GM19328 (cell line): ENCODE results near the gene ZBTB46.

Experiments
- ATAC-seq: cut with Tn5 transposase; IDR thresholded peaks from one replicate; pipeline ENCODE4 v1.9.1; 2021; ENCODE audit warnings: mild to moderate bottlenecking, moderate library complexity; ENCODE audit not compliant: unreplicated experiment

Gene ZBTB46

DNA sequence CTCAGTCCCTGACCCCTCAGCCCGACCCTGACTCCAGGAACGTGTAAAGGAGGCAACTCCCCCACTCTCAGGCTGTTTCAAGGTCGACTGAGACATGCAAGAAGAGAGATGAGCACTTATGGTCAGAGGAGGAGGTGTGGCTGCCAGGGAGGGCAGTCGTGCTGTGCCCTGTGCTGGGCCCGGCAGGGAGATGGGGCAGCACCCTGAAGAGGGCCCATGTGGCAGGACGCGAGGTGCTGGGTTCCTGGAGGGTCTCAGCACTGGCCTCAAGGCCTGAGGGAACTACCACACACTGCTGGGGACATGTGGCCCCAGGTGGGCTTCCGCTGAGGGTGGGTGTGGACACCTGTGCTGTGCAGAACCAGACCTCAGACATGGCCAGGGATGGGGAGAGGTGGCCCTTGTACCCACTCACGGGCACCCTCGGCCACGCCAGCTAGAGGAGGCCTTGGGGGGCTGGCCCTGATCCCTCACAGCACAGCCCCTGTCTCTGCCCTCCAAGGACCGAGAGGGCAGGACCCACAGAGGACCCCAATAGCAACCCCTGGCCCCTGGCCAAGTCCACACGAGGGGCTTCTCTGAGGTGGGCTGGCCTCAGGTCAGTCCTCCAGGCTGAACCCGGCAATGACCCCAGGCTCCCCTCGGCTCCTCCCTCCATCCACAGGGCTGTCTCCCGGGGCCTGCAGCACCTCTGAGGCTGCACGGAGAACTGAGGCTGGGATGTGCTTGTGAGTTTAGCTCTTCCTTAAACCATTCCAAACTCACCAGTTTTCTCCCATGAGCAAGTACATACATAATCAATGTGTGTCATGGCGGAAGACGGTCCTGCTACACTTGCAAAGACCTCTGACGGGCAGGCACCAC, 82.8 kb downstream of the ZBTB46 start:
- no peak for ATAC-seq

DNA sequence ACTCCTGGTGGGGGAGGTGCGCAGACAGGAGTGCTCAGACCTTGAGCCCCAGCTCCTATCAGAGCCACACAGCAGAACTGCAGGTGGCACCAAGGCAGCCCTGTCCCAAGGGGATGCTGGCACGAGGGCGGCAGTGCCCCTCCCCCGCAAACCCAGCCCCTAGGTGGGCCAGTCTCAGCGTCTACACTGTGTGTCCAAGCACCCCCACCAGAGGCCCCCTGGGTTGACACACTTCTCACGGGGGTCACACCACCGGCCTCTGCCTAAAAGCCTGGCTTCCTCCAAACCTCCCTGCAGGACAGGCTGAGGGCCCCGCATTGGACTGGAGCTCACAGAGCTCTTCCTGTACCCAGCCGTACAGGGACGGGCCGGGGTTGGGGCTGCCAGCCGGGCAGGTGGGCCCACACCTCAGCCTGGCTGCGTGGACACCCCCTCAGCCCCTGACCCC, 83.4 kb downstream of the ZBTB46 start:
- ATAC-seq, result no peak

DNA sequence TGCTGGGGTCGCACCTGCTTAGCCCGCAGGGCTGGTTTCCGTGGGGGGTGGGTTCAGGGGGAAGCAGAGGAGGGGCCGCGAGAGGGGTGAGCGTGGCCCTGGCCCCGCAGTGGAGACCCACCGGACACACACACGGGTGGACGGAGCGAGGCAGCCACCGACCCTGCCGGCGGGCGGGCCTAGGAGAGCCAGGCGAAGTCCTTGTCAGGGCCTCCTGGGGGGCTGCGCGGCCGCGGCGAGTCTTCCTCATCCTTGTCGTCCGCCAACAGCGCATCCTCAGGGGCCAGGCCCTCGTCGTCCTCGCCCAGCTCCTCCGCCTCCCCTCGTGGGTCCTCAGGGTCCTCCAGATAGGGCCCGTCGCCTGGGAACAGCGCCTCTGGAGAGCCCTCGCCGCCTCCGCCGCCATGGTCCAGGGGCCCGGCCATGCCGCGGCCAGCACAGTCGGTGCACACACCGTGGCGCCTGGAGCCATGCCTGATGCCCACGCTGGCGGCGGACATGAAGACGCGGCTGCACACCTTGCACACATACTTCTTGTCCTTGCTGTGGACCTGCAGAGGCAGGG, 84.2 kb downstream of the ZBTB46 start:
- no peak for ATAC-seq

DNA sequence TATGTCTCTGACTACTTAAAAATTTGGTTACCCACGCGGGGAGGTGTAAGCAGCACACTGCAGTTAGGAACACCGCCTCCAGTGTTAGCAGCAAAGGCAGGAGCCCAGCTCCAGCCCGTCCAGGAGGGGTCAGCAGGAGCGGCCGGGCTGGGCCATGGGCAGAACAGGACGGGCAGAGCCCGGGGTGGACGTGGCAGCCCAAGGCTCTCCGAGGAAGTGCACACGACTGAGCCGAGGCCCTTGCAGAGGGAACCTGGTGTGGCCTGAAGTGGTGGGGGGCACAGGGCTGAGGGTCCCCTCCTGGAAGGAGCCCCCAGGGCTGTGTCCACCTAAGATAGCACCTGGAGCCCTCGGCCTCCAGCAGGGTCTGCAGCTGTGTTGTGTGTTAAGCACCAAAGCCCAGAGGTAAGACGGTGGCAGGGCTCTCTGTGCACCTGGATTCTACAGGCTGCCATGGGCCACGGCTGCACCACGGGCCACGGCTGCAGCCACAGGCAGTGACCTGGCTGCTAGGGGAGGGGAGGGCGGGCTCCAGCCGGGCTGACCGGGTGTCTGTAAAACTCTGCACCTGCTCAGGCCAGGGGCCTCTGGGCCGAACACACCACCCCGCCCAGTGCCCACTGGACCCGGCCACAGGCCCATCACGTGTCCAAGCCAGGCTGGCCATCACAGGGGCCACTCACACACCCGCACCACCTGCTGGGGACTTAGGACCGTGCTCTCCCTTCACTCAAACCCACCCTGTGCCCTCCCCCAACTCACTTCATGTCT, 84.9 kb downstream of the ZBTB46 start:
- ATAC-seq, result no peak

DNA sequence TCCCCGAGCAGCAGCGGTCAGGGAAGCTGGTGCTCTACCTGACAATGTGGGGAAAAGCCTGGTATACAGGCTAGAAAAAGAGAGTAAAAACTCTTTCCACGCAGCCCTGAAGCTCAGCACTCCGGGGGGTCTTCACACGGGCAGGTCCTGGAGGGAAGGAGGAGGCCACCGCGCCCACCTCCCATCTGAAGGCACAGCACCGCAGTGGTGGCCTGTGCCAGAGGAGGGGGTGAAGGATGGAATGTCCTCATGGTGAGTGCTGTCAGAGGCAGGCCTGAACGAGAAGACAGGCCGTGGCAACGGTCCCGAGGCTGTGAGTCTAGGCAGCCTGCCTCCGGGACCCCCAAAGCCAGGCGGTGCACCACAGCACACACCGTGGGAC, 85.6 kb downstream of the ZBTB46 start:
- ATAC-seq, result no peak

DNA sequence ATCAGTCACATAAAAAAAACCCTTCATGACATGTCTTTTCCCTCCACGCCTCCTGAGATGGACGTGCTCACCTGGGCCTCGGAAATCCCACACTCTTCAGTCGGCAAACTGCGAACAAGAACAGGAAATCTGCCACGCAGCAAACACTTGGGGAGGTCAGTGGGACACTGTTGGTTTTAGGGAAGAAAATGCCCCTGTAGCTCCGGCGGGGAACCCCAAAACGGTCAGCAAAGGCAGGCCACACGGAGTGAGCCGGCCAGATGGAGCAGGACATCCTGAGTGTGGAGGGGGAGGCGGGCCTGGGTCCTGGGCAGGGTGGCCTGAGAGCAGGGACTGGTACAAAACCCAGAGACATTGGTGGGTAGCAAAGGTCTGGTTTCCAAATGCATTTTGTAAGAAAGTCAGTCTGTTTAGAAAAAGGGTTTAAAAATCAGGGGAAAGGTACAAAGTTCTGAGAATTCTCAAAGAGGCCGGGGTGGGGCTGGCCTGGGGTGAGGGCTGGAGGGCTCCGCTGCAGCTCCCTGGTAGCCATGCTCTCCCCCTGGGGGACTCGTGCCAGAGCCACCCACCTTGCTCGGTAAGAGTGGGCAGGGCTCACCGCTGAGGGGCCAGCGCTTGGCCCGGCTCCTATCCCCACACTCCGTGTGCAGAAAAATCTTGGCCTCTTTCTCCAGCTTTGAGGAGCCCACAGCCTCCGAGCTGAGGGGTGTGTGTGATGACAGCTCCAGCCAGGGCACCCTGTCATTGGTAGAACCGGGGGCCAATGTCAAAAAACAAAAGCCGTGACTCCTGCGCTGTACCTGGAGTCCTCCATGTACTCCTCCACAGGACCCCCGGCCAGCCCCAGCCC, 86.3 kb downstream of the ZBTB46 start:
- no peak for ATAC-seq

DNA sequence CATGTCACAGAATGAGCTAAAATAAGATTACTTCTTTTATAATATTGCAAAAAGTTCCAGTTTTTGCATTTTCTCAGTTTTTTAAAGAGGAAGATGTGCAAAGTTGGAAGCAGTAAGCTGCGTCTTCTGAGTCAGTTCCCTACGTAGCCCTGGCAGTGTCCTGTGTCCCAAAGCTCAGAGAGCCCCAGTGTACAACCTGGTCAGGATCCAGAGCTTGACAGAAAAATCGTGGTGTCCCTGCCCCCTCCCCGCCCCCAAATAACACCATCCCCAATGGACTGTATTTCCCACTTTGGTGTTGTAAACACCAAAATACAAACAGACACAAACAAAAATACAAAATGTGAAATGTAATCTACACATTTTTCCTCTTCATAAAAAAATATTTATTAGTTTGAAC, 86.9 kb downstream of the ZBTB46 start:
- no peak for ATAC-seq

DNA sequence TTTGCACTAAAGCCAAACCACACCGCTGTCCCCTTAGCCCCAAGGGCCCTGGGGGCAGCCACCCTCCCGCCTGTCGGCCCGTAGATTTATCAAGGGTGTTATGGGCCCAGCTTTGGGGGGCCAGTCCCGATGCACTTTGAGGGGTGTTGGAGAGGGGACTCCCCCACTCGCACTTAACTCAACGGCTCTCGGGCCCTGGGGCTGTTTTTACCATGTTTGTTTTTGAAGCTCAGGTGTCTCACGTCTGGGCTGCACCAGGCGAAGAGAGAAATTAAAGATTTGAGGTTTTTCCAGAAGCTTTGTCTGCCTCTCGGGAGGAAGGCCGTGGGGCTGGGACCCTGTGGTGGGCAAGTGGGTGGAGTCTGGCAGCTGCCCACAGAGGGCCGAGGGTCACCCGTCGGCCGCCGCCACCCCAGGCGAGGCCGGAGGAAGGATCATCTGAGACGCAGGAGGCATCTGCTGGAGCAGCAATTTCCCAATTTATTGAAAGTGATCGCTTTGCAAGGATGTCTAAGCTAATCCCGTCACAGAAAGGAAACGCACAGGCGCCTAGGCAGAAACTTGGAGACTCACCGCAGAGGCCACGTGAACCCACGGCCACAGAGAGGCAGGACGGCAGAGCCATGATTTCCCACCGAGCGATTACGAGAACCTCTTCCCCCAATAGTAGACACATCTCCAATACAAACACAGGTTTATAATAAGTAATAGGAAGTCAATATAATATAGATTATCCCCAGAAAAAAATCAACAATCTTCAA, 87.7 kb downstream of the ZBTB46 start:
- no peak for ATAC-seq

DNA sequence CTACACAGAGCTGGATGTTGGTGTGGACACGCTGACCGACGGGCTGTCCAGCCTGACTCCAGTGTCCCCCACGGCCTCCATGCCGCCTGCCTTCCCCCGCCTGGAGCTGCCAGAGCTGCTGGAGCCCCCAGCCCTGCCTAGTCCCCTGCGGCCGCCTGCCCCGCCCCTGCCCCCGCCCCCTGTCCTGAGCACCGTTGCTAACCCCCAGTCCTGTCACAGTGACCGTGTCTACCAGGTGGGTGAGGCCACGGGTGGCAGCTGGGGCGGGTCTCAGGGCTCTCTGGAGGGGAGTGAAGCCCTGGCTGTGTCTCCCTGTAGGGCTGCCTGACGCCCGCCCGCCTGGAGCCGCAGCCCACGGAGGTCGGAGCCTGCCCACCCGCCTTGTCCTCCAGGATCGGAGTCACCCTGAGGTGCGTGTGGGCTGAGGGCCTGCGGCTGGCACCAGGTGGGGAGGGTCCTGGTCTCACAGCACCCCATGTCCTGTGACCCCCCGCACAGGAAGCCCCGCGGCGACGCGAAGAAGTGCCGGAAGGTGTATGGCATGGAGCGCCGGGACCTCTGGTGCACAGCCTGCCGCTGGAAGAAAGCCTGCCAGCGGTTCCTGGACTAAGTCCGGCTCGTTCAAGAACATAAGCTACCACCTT, 88.6 kb downstream of the ZBTB46 start:
- ATAC-seq, result no peak

DNA sequence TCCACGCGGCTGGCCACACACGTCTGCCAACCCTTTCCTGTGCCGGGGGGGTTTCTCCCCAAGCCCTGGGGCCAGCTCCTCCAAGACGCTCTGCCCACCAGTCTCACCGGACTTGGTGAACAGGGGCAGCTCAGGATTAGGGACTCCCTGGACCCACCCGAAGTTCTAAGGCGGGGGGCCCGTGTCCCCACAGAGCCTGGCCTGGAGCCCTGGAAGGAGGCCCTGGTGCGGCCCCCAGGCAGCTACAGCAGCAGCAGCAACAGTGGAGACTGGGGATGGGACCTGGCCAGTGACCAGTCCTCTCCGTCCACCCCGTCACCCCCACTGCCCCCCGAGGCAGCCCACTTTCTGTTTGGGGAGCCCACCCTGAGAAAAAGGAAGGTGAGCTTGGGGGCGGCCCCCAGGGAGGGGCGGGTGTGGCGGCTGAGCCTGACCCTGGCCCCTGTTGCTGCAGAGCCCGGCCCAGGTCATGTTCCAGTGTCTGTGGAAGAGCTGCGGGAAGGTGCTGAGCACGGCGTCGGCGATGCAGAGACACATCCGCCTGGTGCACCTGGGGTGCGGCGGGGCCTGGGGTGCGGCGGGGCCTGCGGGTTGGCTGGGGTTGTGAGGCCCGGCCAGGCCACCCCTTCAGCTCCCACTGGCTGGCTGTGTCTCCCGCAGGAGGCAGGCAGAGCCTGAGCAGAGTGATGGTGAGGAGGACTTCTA, 89.2 kb downstream of the ZBTB46 start:
- ATAC-seq, result no peak

DNA sequence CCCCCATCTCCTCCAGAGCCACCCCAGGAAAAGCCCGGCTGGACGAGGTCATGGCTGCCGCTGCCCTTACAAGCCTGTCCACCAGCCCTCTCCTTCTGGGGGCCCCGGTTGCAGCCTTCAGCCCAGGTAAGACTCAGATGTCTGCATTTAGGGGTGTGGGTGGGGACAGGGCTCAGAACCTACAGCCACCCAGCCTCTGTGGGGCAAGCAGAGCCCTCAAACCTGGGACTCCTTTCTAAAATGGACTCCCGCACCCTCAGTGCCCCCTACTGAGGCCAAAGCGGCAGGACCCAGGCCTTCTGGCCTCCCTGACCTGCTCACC, 89.7 kb downstream of the ZBTB46 start:
- no peak for ATAC-seq

DNA sequence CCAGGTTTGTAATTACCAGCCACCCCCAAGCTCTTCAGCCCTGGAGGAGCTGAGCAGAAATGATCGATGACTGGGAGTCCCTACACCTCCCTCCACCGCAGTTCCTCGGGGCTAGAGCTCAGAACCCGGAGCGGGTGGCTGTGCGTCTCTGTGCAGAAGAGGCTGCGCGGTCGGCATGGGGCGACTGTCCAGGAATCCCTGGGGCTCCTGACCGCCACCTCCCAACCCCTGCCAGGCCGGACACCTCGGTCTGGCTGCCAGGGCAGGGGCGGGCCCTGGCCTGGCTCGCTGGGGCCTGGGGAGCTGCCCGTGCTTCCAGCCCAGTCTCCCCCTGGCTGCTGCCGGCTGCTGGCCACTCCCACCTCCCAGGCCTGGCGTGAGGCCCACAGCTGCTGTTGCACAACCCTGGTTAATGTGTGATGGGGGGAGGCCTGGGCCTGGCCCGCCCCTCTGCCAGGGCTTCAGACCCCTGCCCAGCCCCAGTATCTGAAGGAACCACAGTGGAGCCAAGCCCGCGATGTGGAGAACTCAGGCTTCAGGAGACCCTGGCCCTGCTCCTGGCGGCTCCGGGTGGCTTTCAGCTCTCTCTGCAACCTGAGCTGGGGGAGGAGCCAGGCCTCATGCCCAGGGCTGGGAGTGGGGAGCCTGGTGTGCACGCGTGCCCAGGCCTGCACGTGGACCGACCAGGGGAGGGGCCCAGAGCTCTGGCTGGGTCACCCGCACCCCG, 90.3 kb downstream of the ZBTB46 start:
- ATAC-seq, result no peak

DNA sequence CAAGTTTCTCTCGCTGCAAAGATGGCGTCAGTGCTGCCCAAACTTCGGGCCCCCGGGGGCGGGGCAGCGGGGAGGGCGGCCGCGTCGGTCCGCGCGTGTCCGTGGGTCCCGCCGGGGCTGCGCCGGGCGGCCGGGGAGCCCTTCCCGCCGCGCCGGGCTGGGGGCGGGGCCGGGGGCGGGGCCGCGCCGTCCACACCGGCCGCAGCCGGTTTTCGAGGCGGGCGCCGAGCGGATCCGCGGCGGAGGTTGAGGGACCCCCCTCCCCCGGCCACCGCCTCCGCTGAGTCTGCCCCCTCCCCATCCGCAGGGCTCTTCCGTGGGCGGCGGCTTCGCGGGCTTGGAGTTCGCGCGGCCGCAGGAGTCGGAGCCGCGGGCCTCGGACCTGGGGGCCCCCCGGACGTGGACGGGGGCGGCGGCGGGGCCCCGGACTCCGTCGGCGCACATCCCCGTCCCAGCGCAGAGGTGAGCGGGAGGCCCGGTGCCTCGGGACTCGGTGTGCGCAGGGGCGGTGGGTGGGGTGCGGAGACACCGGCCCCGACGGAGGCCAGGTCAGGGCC, 90.9 kb downstream of the ZBTB46 start:
- ATAC-seq, result peak; percentile 9

DNA sequence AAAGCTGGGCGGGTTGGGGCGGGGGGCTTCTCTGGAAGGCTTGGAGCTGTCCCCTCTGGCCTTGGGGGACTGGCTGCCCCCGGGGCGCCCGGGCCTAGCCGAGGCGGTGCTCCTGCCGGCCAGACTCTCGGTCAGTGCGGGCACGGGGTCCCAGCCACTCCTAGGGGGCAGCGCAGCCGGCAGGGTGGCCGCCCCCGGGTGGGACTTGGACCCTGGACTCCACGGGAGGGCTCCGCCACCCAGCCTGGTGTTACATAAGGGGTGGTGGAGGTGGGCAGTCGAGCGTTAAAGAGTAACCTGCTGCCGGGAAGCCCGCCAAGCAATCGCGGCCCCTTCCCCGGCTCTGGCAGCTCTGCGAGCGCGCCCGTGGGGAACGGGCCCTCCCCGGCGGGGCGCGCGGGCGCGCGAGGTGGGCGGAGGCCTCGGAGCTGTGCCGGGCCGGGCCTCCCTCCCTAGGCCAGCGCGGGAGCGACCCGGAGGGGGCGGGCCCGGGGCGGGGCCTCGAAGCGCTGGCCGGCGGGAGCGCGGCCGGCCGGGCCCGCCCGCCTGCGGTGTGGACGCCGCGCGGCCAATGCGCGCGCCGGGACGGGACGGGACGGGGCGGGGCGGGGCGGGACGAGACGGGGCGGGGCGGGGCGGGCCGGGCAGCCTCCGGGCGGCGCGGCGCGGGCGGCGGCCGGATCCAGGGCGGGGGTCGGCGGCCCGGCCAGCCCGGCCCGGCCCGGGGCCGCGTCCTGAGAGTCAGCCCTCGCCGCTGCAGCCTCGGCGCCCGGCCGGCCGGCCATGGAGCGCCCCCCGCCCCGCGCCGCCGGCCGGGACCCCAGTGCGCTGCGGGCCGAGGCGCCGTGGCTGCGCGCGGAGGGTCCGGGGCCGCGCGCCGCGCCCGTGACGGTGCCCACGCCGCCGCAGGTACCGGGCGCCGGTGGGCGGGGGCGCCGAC, 91.7 kb downstream of the ZBTB46 start, which contains the start of gene SLC2A4RG:
SLC2A4RG (plus strand) TSS at position 647 of the 940 bp plus-strand sequence; CDS start at position 784, 137 bp downstream.
- ATAC-seq, result peak; percentile 46

DNA sequence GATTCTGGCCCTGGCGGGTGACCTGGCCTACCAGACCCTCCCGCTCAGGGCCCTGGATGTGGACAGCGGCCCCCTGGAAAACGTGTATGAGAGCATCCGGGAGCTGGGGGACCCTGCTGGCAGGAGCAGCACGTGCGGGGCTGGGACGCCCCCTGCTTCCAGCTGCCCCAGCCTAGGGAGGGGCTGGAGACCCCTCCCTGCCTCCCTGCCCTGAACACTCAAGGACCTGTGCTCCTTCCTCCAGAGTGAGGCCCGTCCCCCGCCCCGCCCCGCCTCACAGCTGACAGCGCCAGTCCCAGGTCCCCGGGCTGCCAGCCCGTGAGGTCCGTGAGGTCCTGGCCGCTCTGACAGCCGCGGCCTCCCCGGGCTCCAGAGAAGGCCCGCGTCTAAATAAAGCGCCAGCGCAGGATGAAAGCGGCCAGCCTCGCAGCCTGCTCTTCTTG, 92.4 kb downstream of the ZBTB46 start:
- ATAC-seq, result no peak

DNA sequence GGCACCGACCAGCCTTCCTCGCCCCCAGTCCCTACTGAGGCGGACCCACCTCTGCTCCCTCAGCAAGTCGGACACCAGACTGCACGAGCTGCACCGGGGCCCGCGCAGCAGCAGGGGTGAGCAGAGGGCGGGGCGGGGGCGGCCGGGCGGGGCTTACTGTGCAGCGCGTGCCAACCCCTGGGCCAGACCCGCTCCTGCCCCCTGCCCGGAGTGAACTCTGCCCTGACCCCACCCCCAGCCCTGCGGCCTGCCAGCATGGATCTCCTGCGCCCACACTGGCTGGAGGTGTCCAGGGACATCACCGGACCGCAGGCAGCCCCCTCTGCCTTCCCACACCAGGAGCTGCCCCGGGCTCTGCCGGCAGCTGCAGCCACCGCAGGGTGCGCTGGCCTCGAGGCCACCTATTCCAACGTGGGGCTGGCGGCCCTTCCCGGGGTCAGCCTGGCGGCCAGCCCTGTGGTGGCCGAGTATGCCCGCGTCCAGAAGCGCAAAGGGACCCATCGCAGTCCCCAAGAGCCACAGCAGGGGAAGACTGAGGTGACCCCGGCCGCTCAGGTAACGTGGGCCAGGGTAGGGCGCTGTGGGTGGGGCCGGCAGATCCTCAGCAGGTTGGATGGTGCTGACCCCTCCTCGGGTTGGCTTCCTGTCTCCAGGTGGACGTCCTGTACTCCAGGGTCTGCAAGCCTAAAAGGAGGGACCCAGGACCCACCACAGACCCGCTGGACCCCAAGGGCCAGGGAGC, 92.9 kb downstream of the ZBTB46 start:
- ATAC-seq, result no peak

DNA sequence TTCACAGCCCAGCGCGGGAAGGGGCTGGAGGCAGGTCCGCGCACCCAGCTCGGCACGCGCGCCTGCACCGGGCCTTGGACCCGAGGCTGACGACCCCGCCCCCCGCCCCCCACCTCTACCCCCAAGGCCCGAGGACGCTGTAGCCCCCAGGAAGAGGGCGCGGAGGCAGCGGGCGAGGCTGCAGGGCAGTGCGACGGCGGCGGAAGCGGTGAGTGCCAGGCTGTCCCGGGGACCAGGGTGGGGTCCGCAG, 93.4 kb downstream of the ZBTB46 start:
- ATAC-seq, result no peak
